HL-60 (cell line): Measurements from ENCODE around the gene NRXN3.

Experiments used
- DNase-seq, 2 experiments: peaks; one replicate each; pipeline ENCODE4 v3.0.0-alpha.2; 2010 to 2020; ENCODE audit warnings: low read depth in 1 of 2, low spot score in 1 of 2
- H3K27ac ChIP-seq: fragments of 250-450 bp; sonication (Bioruptor Pico); replicated peaks from 2 replicates; pipeline ENCODE4 v1.5.1; 2020; ENCODE audit warnings: mild to moderate bottlenecking, moderate library complexity
- H3K27me3 ChIP-seq: fragments of 250-450 bp; sonication (Bioruptor Pico); 2 replicates; pipeline ENCODE4 v1.5.1; 2021; ENCODE audit warnings: mild to moderate bottlenecking, moderate library complexity; ENCODE audit not compliant: insufficient read depth, poor library complexity, severe bottlenecking
- H3K4me3 ChIP-seq: replicated peaks from 2 replicates; pipeline ENCODE4 v1.5.1; 2011; ENCODE audit warnings: mild to moderate bottlenecking, control low read depth, low read length; ENCODE audit not compliant: insufficient read depth
- GABPA ChIP-seq: IDR thresholded peaks from 2 replicates; pipeline ENCODE4 v1.6.1; 2012; ENCODE audit warnings: low read depth
- POLR2AphosphoS5 ChIP-seq: IDR thresholded peaks from 2 replicates; pipeline ENCODE4 v1.6.1; 2012; ENCODE audit warnings: low read depth
- REST ChIP-seq: IDR thresholded peaks from 2 replicates; pipeline ENCODE4 v1.6.1; 2012; ENCODE audit warnings: low read depth; ENCODE audit not compliant: insufficient replicate concordance
- SPI1 ChIP-seq: IDR thresholded peaks from 2 replicates; pipeline ENCODE4 v1.6.1; 2012; ENCODE audit warnings: low read depth, mild to moderate bottlenecking, borderline replicate concordance
- TF ChIP-seq, protein P1 (sequence below): IDR thresholded peaks from one replicate; pipeline ENCODE4 v1.5.1; 2011; ENCODE audit warnings: low read length, control low read depth, inconsistent platforms; ENCODE audit not compliant: insufficient read depth

The NRXN3 gene

GRCh38 chr14:78951602-78952001 lies 781.4 kb downstream of the NRXN3 start:
- Histone ChIP-seq H3K4me3 (no peak overlapping the region), H3K27me3 (no peaks in the 10 kb centered on the region), H3K27ac (no peak overlapping the region)
- TF ChIP-seq SPI1 (no peak), GABPA (no peak), REST (no peak), POLR2AphosphoS5 (no peak)
- TF ChIP-seq, protein P1, sequence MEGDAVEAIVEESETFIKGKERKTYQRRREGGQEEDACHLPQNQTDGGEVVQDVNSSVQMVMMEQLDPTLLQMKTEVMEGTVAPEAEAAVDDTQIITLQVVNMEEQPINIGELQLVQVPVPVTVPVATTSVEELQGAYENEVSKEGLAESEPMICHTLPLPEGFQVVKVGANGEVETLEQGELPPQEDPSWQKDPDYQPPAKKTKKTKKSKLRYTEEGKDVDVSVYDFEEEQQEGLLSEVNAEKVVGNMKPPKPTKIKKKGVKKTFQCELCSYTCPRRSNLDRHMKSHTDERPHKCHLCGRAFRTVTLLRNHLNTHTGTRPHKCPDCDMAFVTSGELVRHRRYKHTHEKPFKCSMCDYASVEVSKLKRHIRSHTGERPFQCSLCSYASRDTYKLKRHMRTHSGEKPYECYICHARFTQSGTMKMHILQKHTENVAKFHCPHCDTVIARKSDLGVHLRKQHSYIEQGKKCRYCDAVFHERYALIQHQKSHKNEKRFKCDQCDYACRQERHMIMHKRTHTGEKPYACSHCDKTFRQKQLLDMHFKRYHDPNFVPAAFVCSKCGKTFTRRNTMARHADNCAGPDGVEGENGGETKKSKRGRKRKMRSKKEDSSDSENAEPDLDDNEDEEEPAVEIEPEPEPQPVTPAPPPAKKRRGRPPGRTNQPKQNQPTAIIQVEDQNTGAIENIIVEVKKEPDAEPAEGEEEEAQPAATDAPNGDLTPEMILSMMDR = no peak
- no peak for DNase-seq

- no peak for TF ChIP-seq POLR2AphosphoS5
- TF ChIP-seq, protein P1 = peak; percentile 30
- no peak for TF ChIP-seq SPI1
- TF ChIP-seq REST = no peak
- no peak for TF ChIP-seq GABPA
- H3K4me3 ChIP-seq = no peak overlapping the region
- no peaks in the 10 kb centered on the region for H3K27me3 ChIP-seq
- DNase-seq = peak; percentile 0 to 16
- no peak overlapping the region for H3K27ac ChIP-seq
Observed at GRCh38 chr14:78959674-78960264, 789.6 kb downstream of the NRXN3 start.

DNA sequence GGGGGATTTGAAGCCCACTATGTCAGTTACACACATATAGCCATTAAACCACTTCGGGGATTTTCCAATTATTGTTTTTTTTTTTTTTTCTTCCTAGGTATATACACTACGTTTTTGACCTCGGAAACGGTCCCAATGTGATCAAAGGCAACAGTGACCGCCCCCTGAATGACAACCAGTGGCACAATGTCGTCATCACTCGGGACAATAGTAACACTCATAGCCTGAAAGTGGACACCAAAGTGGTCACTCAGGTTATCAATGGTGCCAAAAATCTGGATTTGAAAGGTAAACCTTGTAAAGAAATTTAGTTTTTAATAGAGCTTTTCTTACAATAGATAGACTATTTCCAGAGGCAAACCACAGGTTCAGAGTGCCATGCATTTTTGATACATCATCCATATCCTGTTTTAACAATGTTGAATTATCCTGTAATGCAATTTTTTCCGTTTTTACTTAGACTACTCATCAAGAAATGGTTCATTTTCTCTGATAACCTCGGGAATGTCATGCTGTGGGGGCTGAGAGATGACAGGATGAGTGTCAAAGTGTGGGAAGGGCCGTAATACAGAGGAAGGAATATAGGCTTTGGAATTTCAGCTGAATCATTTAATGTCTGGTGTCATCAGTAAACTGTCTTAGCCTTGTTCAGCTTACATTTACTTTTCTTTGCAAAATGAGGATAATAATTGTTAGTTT lies 797.1 kb downstream of the NRXN3 start:
- Histone ChIP-seq H3K27ac (no peak overlapping the region), H3K27me3 (no peaks in the 10 kb centered on the region), H3K4me3 (no peak overlapping the region)
- no peak for TF ChIP-seq GABPA
- no peak for TF ChIP-seq SPI1
- TF ChIP-seq, protein P1 = no peak
- no peak for TF ChIP-seq REST
- no peak for TF ChIP-seq POLR2AphosphoS5
- no peak for DNase-seq
